Cardiac muscle cell (in vitro differentiated cells and primary cell): ENCODE data around the gene FAM53C. TPM values are rescaled to one million over a fixed set of nuclear protein-coding genes. Genes with fewer than 3 reads are reported as not detected.
"Not testable (repeated sequence)": the region's sequence is repeated elsewhere in the genome, so short reads cannot be mapped to it uniquely, and the experiment has no call there.

Experiments
- DNase-seq, 2 donors: peaks; one replicate each; pipeline versions ENCODE4 v3.0.0 to v3.0.0-alpha.2; 2010 to 2017; ENCODE audit warnings: low read depth in 1 of 2, low spot score in 1 of 2
- H3K27ac ChIP-seq: fragments of 200-600 bp; sonication (generic); 2 replicates; pipeline ENCODE4 v1.5.1; 2016
- H3K27me3 ChIP-seq: fragments of 200-600 bp; sonication (generic); 2 replicates; pipeline ENCODE4 v1.6.0; 2016; ENCODE audit warnings: control low read depth
- H3K36me3 ChIP-seq: fragments of 200-600 bp; sonication (generic); 2 replicates; pipeline ENCODE4 v1.5.1; 2016; ENCODE audit warnings: control low read depth
- H3K4me1 ChIP-seq: fragments of 200-600 bp; sonication (generic); 2 replicates; pipeline ENCODE4 v1.8.1; 2017; ENCODE audit warnings: low read depth, mild to moderate bottlenecking, mixed run types
- H3K4me3 ChIP-seq: fragments of 200-600 bp; sonication (generic); 2 replicates; pipeline ENCODE4 v1.5.1; 2016; ENCODE audit warnings: mild to moderate bottlenecking
- H3K9me3 ChIP-seq: fragments of 200-600 bp; sonication (generic); 2 replicates; pipeline ENCODE4 v1.5.1; 2017; ENCODE audit warnings: low read depth, mild to moderate bottlenecking, control low read depth
- CTCF ChIP-seq: IDR thresholded peaks from 2 replicates; pipeline ENCODE4 v1.5.1; 2012; ENCODE audit warnings: low read depth, mild to moderate bottlenecking, low read length
- polyA plus RNA-seq: library from polyadenylated mRNA; unstranded; fragments of >200 nt; fragmentation: Nextera tagmentation; extraction: Ambion mirVana; gene quantifications from 2 replicates; pipeline ENCODE4 v1.2.1, GENCODE V29; 2016
- total RNA-seq: library from RNA; depleted of rRNA; stranded (reverse); fragments of >200 nt; gene quantifications from 2 replicates; pipeline ENCODE4 v1.2.3, GENCODE V29; 2016

The FAM53C gene
- total and polyA plus RNA-seq, 2 experiments from 2014 or later = 43.6 to 45.4 TPM

- no peaks in the 10 kb centered on the region for H3K27me3 ChIP-seq
- H3K27ac ChIP-seq = no peak overlapping the region
- no peaks in the 10 kb centered on the region for H3K4me1 ChIP-seq
- no peak for DNase-seq
- TF ChIP-seq CTCF = no peak
- H3K9me3 ChIP-seq = no peaks in the 10 kb centered on the region
- no peak overlapping the region for H3K4me3 ChIP-seq
- peaks cover 74% of the 10 kb centered on the region for H3K36me3 ChIP-seq
Measured at GRCh38 chr5:138382347-138382746, 44.3 kb downstream of the FAM53C start.

- peak in 1 of 2 donors; percentile 64 for DNase-seq
- H3K27ac ChIP-seq = no peak overlapping the region
- no peaks in the 10 kb centered on the region for H3K9me3 ChIP-seq
- H3K4me1 ChIP-seq = peaks cover 5% of the 10 kb centered on the region
- H3K36me3 ChIP-seq = peaks cover 55% of the 10 kb centered on the region
- H3K4me3 ChIP-seq = no peak overlapping the region
- no peaks in the 10 kb centered on the region for H3K27me3 ChIP-seq
- TF ChIP-seq CTCF = no peak
Measured at GRCh38 chr5:138385660-138386059, 47.6 kb downstream of the FAM53C start.

GRCh38 chr5:138386290-138386689 lies 48.2 kb downstream of the FAM53C start:
- peaks cover 49% of the 10 kb centered on the region for H3K36me3 ChIP-seq
- no peak for TF ChIP-seq CTCF
- no peaks in the 10 kb centered on the region for H3K9me3 ChIP-seq
- H3K27ac ChIP-seq = no peak overlapping the region
- H3K27me3 ChIP-seq = no peaks in the 10 kb centered on the region
- DNase-seq = no peak
- peaks cover 11% of the 10 kb centered on the region for H3K4me1 ChIP-seq
- no peak overlapping the region for H3K4me3 ChIP-seq

- Histone ChIP-seq H3K4me1 (peaks cover 30% of the 10 kb centered on the region), H3K27me3 (no peaks in the 10 kb centered on the region), H3K4me3 (no peak overlapping the region), H3K36me3 (peaks cover 42% of the 10 kb centered on the region), H3K9me3 (no peaks in the 10 kb centered on the region), H3K27ac (peak overlapping the region; percentile 11)
- no peak for TF ChIP-seq CTCF
- DNase-seq = peak in 1 of 2 donors; percentile 38
Measured at GRCh38 chr5:138389332-138389731, 51.3 kb downstream of the FAM53C start.

- Histone ChIP-seq H3K36me3 (peaks cover 47% of the 10 kb centered on the region), H3K4me1 (peaks cover 30% of the 10 kb centered on the region)
Measured at GRCh38 chr5:138389911-138390310, 51.8 kb downstream of the FAM53C start.

GRCh38 chr5:138391859-138392386 lies 53.9 kb downstream of the FAM53C start:
- H3K27ac ChIP-seq = peak overlapping the region; percentile 94

More at GRCh38 chr5:138389911-138390310, 51.8 kb downstream of the FAM53C start:
- H3K27me3 ChIP-seq, DNase-seq, H3K9me3 ChIP-seq, H3K4me3 ChIP-seq: not testable (repeated sequence)
- peak overlapping the region; percentile 94 for H3K27ac ChIP-seq

More at GRCh38 chr5:138391859-138392386, 53.9 kb downstream of the FAM53C start:
- H3K4me1 ChIP-seq = peaks cover 30% of the 10 kb centered on the region
- H3K27me3 ChIP-seq = no peaks in the 10 kb centered on the region
- H3K4me3 ChIP-seq = no peak overlapping the region
- peak in 1 of 2 donors; percentile 83 for DNase-seq
- H3K36me3 ChIP-seq = peaks cover 45% of the 10 kb centered on the region
- no peaks in the 10 kb centered on the region for H3K9me3 ChIP-seq
- TF ChIP-seq CTCF = no peak

Other genes starting within 250 kb of the FAM53C start
- gene NME5, start 198.8 kb upstream of the FAM53C start, total RNA-seq = 4.1 and 7.4 TPM in 2 replicates
- gene NME5, start 198.8 kb upstream of the FAM53C start, polyA plus RNA-seq = 8.6 and 10.4 TPM in 2 replicates
- 49.6 and 93.5 TPM in 2 replicates for gene BRD8, start 159.6 kb upstream of the FAM53C start, total RNA-seq
- gene BRD8, start 159.6 kb upstream of the FAM53C start, polyA plus RNA-seq = 55.2 and 67.5 TPM in 2 replicates
- gene KIF20A, start 159.2 kb upstream of the FAM53C start, total RNA-seq = 8.6 and 106 TPM in 2 replicates
- 7.2 and 127 TPM in 2 replicates for gene KIF20A, start 159.2 kb upstream of the FAM53C start, polyA plus RNA-seq
- 26.0 and 26.5 TPM in 2 replicates for gene CDC23, start 124.9 kb upstream of the FAM53C start, total RNA-seq
- 60.1 and 60.5 TPM in 2 replicates for gene CDC23, start 124.9 kb upstream of the FAM53C start, polyA plus RNA-seq
- gene GFRA3, start 63.6 kb upstream of the FAM53C start, total RNA-seq = 0.39 and 0.53 TPM in 2 replicates
- gene GFRA3, start 63.6 kb upstream of the FAM53C start, polyA plus RNA-seq = 0.51 TPM in 1 of 2 replicates, not detected in the other
- gene CDC25C, start 6.5 kb upstream of the FAM53C start, total RNA-seq = 2.7 and 16.2 TPM in 2 replicates
- 5.0 and 18.8 TPM in 2 replicates for gene CDC25C, start 6.5 kb upstream of the FAM53C start, polyA plus RNA-seq
- gene KDM3B, start 14.4 kb downstream of the FAM53C start, total RNA-seq = 69.4 and 99.2 TPM in 2 replicates
- 36.5 and 58.4 TPM in 2 replicates for gene KDM3B, start 14.4 kb downstream of the FAM53C start, polyA plus RNA-seq
- 42.2 and 56.6 TPM in 2 replicates for gene REEP2, start 100.8 kb downstream of the FAM53C start, total RNA-seq
- gene REEP2, start 100.8 kb downstream of the FAM53C start, polyA plus RNA-seq = 46.7 and 53.5 TPM in 2 replicates
- 11.7 and 13.9 TPM in 2 replicates for gene EGR1, start 127.2 kb downstream of the FAM53C start, total RNA-seq
- gene EGR1, start 127.2 kb downstream of the FAM53C start, polyA plus RNA-seq = 24.5 and 30.5 TPM in 2 replicates
- gene ETF1, start 205.0 kb downstream of the FAM53C start, total RNA-seq = 50.6 and 53.4 TPM in 2 replicates
- 31.2 and 37.2 TPM in 2 replicates for gene ETF1, start 205.0 kb downstream of the FAM53C start, polyA plus RNA-seq
- 292 and 298 TPM in 2 replicates for gene HSPA9, start 237.1 kb downstream of the FAM53C start, total RNA-seq
- gene HSPA9, start 237.1 kb downstream of the FAM53C start, polyA plus RNA-seq = 209 and 213 TPM in 2 replicates